Memory B cell (primary cell): Measurements from ENCODE around the gene PLD3.

Experiments used
- ATAC-seq: fragments of 150-1000 bp; cut with Tn5 transposase; 2 replicates; pipeline ENCODE4 v1.10.0; 2021; ENCODE audit warnings: low read depth, mild to moderate bottlenecking, moderate library complexity
- DNase-seq, 2 donors: peaks; one replicate each; pipeline ENCODE4 v3.0.0; 2022; ENCODE audit warnings: low spot score in 2 of 2
- H3K27ac Mint-ChIP-seq: one replicate; pipeline ENCODE4 v1.8.0; 2022; ENCODE audit warnings: mild to moderate bottlenecking, moderate library complexity, mixed read lengths
- H3K27me3 Mint-ChIP-seq: one replicate; pipeline ENCODE4 v1.8.0; 2022; ENCODE audit warnings: mixed read lengths
- H3K36me3 Mint-ChIP-seq: one replicate; pipeline ENCODE4 v1.8.0; 2022; ENCODE audit warnings: mild to moderate bottlenecking, mixed read lengths
- H3K4me1 Mint-ChIP-seq: one replicate; pipeline ENCODE4 v1.8.0; 2022; ENCODE audit warnings: mixed read lengths
- H3K4me3 Mint-ChIP-seq: one replicate; pipeline ENCODE4 v1.8.0; 2022; ENCODE audit warnings: mild to moderate bottlenecking, moderate library complexity, mixed read lengths
- H3K9me3 Mint-ChIP-seq: one replicate; pipeline ENCODE4 v1.8.0; 2022; ENCODE audit warnings: mixed read lengths

Gene PLD3

GRCh38 chr19:40424637-40425449 is 76.3 kb downstream of the PLD3 start:
- no peaks in the 10 kb centered on the region for H3K9me3 Mint-ChIP-seq
- H3K36me3 Mint-ChIP-seq: no peaks in the 10 kb centered on the region
- H3K27me3 Mint-ChIP-seq: no peaks in the 10 kb centered on the region
- no peak for DNase-seq
- ATAC-seq: no peak
- peak overlapping the region; percentile 86 for H3K27ac Mint-ChIP-seq
- H3K4me3 Mint-ChIP-seq: peak overlapping the region; percentile 86
- H3K4me1 Mint-ChIP-seq: peaks cover 11% of the 10 kb centered on the region

- DNase-seq (peak; percentile 99 to 100), ATAC-seq (peak; percentile 88)
- H3K36me3 Mint-ChIP-seq: no peaks in the 10 kb centered on the region
- peak within 1 kb of the TSS; percentile 86 for H3K4me3 Mint-ChIP-seq
- H3K27ac Mint-ChIP-seq: peak within 1 kb of the TSS; percentile 86
- no peaks in the 10 kb centered on the region for H3K9me3 Mint-ChIP-seq
- no peaks in the 10 kb centered on the region for H3K27me3 Mint-ChIP-seq
- peaks cover 11% of the 10 kb centered on the region for H3K4me1 Mint-ChIP-seq
These were observed 77.2 kb downstream of the PLD3 start, which contains the start of gene SERTAD1 for GRCh38 chr19:40425450-40426287. SERTAD1 (minus strand) TSS chr19:40425992; CDS start chr19:40423546, 2,446 bp downstream.
